SKM-1 (cell line): ENCODE results near the gene LIPA.
"Not testable (repeated sequence)": the region's sequence is repeated elsewhere in the genome, so short reads cannot be mapped to it uniquely, and the experiment has no call there.

Experiments
- DNase-seq: peaks from one replicate; lab custom pipeline; 2025; ENCODE audit not compliant: unreplicated experiment; lab: John Stamatoyannopoulos, UW

Gene LIPA

DNA sequence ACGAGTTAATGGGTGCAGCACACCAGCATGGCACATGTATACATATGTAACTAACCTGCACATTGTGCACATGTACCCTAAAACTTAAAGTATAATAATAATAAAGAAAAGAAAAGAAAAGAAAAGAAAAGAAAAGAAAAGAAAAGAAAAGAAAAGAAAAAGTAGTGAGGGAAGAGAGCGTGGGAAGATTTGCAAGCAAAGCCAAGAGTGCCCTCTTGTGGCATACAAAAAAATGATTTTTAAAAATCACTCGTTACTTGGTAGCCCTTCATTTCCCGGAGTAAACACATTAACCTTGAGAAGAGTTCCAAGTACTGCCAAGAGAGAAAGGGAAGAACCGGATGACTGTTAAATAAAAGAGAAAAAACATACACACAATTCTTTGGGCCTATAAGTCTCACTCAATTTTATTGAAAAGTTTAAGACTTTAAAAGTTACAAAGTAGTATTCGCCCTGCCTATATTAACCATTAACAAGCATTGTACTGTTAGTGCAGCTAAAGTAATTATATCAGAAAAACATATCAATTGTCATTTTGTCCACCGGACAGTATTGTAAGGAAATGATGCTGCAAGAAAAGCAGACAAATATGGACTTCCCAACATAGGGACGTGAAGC is 38.3 kb downstream of the LIPA start:
- peak; percentile 15 for DNase-seq

DNA sequence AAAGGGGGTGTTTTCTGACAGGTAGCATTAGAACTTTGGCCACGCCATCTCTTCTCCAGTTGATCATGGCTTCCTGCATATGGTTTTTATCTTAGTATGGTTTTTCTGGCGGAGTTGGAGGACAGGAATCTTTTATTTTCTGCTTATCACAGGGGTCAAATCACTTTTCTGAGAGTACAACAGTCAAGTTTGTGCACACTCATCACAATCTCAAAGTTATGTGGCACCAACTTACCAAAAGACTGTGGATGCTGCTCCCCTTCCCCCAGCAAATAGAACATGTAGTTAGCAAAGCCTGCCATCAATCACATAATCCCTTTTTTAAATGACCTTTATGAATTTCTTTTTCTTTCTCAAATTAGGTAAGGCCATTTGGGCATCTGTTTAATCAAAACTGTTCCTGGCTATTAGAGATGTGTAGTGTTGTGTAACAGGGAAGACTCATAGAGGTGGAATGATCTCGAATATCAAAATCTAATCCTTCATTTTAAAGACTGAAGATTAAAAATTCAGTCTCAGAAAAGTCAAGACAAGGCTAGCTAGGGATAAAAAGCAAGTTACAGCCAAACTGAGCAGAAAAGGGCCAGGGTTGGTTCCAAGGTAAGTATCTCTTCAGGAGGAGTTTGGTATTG is 40.7 kb downstream of the LIPA start:
- DNase-seq: no peak

DNA sequence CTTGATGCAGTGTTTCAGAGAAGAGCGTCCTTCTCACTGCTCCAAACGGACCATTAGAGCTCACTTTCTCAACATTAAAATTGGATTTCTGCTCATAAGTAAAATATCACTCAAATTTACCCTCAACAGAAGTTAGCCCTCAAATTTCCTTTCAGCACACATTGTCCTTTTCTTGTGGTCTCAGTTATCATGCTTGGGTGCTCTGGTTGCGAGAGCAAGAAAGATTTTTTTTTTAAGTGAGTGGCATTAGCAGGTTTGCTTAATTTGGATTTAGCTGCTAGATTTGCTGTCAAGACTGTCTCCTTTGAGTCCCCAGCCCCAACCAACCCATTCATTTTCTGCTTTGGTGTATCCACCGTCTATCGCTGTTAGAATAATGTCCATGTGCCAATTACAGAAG is 41.9 kb downstream of the LIPA start:
- DNase-seq: no peak

DNA sequence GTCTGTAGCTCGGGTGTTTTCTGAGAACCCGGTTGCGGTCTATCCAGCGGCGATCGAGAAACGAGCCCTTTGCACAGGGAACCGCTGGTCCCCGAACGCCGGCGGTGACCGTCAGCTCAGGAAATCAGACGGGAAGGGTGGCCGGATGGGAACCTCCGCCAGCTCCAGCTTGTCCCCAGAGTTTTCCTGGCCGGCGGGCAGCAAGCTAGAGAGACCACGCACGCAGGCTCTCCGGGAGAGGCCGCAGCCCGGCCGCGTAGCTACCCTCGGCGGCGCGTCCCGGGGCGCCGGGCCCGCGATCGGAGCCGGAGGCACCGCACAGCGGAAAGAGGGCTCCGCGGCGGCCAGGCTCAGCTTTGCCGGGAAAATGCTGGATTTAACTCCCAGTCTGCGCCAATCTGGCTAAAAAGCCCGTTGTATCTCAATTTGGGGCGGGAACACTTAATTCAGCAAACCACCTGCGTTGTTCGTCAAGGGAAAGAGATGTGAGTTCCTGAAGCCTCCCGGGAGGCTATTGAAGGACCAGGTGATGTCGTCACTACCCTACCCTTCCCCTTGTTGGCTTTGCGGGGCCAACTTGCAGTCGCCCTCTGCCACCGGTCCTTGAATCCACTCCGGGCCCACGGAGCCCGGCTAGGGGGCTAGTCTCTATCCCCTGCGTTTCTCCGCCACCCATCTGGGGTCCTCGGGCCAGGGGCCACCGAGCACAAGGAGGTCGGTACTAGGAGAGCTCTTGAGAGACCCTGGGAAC is 43.6 kb downstream of the LIPA start:
- no peak for DNase-seq

DNA sequence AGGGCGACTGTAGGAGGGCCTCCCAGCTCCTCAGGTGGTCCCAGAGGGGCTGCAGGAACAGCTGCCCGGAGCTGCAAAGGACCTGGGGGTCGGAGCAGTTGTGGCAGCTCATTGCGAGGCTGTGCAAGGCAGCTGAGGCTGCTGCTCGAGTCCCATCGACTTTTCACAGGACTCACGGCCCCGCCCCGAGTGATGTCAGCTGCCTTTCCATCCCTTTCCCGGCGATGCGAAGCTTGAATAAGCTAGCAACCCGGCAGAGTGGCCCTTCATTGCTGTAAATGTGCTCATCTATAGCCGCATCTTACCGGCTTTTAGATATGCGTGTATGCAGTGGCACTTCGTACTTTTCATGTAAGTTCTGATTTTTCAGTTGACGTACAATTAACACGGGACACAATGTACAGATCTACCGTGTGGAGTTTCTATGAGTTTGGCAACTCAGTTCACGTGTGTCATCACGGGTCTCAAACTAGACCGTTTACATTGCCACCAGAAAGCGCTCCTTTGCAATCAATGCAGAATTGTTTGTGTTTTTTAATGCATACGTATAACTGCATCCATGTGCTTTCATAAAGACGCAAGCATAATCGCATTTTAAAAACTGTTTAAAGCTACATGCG is 44.3 kb downstream of the LIPA start, which contains the start of gene CH25H:
CH25H (minus strand) TSS at position 137 of the 620 bp plus-strand sequence; CDS start at position 112, 25 bp downstream.
- no peak for DNase-seq

DNA sequence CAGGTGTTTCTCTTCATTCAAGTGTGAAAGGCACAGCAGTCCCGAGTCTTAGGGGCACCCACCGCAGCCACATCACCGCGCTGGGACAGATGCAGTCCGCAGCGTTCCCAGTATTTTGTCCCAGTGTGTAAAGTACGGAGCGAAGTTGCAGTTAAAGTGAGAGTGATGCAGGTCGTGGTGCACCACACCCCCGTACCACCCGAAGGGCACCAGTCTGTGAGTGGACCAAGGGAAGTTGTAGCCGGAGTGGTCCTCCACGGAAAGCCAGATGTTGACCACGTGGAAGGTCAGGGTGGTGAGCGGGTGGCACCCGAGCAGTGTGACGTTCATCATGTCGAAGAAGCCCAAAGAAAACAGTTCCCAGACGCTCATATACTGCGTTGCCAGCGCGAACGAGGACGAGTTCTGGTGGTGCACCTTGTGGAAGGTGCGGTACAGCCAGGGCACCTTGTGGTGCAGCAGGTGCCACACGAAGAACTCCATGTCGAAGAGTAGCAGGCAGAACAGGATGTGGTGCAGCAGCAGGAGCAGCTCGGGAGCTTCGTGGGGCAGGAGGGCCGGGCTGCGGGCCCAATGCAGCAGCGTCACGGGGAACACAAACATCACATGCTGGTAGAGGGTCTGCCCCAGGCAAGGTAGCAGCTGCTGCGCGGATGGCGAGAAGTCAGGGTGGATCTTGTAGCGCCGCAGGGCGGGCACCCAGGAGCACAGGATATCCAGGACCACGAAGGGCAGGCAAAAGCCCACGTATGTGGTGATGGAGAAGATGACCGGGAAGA is 45.0 kb downstream of the LIPA start:
- no peak for DNase-seq

DNA sequence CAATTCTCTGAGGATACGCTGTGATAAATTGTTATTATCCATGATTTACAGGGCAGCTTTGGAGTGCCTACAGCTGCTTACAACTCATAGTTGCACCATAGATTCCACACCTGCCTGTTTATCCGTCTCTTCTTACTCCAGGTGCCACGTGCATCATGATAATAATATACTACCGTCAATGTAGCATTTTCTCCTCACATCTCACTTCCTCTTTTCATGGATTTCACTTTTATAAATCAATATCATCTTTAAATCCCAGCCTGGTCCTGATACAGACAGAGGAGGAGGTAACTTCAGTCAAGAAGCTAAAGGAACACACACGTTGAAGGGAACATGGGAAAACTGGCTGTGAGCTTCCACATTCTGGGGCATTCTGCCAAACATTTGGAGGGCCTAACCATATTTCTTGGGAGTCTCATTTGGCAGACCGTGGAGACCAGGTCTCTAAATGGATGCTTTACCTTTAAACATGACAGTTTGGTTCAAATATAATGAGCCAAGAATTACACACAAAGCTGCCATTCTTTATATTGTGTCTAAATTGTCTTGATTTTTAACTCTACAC is 46.9 kb downstream of the LIPA start:
- DNase-seq: no peak

DNA sequence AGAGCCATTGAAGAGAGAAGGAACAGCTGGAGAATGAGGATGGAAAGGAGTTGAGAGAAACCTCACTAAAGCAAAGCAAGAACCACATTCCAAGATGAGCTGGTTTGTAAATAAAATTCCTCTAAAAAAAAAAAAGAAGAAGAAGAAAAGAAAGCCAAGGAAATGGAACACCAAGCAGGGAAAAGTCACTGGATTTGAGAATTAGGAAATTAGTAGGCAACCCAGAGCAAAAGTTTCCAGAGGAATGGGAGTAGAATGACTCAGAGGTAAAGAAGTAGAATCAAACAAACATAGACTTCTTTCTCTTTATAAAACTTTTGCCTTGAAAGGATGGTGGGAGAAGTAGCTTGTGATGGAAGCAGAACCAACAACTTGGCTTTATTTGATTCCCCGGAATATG is 48.3 kb downstream of the LIPA start:
- no peak for DNase-seq

DNA sequence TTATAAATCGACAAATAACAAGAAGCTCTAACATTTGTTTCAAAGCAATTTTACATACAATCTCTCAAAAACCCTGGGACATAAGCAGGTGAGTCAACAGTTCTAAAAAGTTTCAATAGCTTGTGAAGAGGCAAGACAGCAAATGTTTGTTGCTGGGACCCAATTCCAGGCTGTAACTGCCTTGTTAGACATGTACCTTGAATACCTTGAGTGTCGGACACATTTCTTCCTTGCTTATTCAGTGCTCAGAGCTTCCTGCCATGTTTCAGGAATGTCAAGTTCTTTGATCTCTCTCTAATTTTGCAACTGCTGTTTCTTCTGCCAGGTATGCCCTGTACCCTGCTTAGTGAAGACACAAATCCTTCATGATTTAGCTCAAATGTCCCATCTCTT is 49.5 kb downstream of the LIPA start:
- DNase-seq: no peak

DNA sequence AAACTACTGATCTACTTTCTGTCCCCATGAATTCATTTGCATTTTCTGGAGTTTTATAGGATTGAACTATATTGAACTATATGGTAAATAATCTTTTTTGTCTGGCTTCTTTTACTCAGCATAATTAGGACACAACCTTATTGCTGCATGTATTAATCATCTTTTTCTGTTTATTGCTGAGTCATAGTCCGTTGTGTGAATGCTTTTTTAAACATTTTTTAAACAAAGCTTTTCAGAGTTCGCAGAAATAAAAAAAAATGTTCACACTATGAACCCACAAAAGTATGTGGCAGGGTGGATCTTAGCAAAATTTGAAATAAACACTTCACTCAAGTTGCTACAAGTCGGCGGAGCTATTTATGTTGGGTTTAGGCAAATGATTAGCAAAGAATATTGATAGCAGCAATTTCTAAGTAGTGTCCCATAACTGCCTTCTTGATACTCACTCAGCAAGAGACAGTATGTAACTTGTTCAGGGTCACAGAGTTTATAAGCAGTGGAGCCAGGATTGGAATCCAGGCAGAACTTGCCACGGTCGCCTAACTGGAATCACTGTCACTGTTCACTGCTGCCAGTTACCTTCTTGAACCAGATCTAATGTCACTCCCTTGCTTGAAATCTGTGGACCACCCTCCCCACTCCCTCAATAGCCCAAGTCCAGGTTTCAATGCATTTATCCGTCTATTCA is 50.1 kb downstream of the LIPA start:
- DNase-seq: no peak

DNA sequence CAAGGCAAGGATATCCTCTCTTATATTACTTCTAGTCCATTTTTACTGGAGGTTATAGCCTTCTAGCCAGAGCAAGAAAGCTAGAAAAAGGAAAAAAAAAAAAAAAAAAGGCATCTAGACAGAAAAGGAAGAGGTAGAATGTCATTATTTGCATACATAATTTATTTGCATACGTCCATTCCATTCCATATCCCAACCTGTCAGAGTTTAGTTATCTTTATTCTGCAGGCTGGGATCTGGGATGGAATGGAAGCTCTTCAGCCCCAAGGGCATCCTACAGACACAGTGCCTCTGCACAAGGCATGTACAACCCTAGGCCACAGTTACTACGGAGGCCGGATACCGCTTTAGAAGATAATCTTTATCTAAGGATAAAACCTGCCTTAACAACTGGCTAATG is 54.1 kb downstream of the LIPA start:
- DNase-seq: no peak

DNA sequence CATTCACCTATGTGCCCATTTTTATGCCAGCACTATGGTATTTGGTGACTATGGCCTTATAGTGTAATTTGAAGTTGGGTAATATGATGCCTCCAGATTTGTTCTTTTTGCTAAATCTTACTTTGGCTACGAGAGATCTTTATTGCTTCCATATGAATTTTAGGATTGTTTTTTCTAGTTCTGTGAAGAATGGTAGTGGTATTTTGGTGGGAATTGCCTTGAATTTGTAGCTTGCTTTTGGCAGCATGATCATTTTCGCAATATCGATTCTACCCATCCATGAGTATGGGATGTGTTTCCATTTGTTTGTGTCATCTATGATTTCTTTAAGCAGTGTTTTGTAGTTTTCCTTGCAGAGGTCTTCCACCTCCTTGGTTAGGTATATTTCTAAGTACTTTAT is 60.3 kb downstream of the LIPA start:
- DNase-seq: not testable (repeated sequence)

DNA sequence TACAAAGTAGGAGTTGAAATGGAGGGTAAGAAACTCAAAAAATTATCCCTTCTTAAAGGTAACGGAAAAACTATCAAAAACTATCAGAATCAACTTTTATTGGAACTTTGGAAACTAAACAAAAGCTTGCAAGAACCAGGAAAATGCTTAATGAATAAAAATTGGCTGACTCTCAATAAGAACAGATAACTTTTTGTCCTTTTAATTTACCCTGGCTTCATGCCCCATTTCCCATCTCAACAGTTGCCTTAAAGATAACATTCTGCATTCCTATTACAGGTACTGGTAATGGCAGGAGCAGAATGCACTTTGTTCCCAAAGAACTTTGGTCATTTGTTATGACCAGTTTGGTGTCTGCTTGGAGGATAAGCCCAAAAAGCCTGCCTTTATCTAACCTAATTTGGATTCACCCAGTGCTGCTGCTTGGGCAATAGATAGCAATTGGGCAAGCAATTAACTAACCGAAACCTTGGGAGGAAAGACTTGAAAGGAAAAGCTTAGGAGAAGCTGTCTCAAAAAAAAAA is 62.3 kb downstream of the LIPA start:
- no peak for DNase-seq

DNA sequence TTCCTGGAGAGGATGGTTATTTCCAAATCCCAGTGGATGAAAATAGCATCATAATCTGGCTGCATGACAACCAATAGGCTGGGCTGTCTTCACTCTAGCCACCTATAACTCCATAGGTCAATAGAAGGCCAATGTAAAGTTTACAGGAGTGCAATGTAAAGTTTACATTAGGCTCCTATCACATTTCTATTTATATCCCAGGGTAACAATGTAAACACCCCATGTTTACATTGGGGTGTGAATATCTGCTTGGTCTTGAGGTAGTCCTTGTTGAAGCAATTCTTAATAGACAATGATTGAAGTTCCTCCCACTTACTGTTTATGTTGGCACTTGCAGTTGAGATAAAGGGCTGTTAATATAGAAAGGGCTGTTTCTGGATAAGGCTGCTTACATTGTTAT is 65.9 kb downstream of the LIPA start:
- DNase-seq: no peak

DNA sequence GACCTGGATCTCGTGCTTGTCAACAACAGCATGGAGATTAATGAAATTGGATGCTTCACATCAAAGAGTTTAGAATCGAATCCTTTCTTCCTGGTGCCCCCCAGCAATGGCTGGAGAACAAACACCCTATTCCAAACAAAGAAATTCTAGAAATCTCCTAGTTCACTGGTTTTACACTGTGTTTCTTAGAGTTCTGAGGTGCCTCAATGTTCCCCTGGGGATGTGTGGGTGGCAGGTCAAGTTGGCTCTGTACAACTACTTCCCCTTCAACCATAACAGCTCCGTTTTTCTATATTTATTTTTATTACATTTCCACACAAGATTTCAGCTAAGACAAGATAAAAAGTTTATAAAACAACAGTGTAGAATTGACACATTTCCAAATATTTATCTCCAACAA is 66.9 kb downstream of the LIPA start:
- no peak for DNase-seq

DNA sequence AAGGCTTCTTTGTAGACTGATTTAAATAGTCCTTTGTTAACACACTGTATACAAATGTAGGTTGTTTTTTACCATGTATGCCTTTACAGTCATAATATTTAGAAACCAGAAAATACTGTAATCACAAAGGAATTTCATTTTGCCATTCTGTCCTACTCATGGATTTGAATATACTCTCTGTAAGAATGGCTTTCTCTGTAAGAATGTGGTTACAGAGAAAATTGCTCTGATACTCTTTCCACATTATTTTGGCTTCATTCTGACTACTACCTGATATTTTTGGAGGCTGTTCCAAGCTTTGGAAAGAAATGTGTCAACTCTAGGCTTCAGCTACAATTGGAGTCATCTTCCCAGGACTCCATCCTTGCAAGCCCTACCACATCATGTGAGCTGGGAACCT is 68.0 kb downstream of the LIPA start:
- DNase-seq: no peak

DNA sequence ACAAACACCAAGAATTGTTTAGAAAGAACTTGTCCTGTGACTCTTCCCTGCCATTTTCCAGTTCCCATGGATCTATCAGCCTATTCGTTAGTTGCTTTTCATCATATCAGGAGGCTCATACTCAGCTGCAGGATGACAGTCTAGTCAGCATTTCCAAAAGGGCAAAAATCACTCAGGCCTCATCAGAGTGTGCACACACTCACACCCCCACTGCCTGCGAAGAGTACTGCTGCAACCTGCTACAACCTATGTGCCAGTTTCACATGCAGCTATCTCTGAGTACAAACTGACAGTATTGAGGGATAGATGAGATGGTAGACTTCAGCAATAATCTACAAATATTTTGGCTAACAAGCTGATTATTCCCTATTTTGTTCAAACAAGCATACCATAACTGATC is 68.7 kb downstream of the LIPA start:
- DNase-seq: no peak

DNA sequence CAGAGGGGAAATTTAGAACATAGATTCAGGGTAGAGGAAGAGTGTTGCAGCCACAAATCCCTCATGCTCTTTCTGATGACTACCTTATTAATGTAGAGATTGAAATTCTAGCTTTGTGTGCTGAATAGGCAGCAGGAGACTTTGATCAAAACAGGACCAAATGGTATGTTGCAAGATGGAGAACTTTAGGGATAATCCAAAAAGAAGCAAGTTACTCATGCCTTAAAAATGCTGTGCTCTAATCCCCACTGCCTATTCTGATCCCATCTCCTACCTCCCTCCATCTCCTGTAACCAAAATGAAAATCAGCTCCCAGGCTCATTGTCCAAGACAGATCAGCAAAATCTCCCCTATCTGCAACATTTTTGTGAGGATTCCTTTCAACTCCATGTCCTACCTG is 75.8 kb downstream of the LIPA start:
- no peak for DNase-seq

DNA sequence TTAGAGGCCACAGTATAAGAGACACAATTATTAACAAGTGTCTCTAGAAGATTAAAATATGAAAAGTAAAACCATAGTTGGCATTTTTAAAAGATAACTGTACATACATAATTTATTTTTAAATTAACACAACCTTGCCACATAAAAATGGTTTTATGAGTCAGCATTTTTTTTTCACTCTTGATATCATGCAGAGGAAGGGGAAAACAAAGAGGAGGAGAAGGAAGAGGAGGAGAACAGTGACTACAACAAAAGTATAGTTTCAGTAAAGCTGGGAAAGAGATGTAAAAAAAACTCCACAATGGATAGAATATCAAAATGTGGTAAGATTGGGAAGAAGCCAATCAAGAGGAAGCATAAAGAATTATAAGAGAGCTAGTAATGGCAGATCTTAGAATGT is 78.5 kb downstream of the LIPA start:
- no peak for DNase-seq

DNA sequence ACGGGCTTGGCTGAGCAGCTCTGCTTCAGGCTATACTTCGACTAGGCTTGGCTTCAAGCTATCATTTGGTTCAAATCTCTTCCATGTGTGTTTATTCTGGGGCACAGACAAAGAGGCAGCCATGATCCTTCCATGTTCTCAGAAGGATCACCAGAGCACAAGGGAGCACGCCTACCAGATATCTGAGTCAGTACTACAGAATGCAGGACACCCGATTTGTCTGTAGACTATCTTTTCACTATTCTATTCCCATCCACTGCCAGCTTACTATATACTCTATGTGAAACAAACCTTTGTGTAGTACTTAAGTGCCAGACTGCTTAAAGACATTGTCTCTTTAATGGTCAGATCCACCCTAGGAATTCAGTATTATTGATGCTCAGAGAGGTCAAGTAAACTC is 79.6 kb downstream of the LIPA start:
- DNase-seq: no peak
